K562 (cell line): ENCODE data around the gene SLC9A1. TPM values are rescaled to one million over a fixed set of nuclear protein-coding genes. Genes with fewer than 3 reads are reported as not detected.

Experiments
- CUX1 ChIP-seq: fragments of 200-800 bp; sonication (Bioruptor generic); IDR thresholded peaks from 2 replicates; pipeline ENCODE4 v1.6.1; 2016; ENCODE audit warnings: missing genetic modification characterization, missing compliant biosample characterization
- ETV6 ChIP-seq, 3 experiments: fragments of 150-350 bp in 1 of 3; sonication (generic) in 1 of 3; formaldehyde crosslinking in 1 of 3; IDR thresholded peaks; 2 replicates each; pipeline versions ENCODE4 v1.6.1 to v1.8.0; 2014 to 2022; ENCODE audit warnings: borderline replicate concordance in 2 of 3, low read depth in 2 of 3, antibody characterized with exemption in 1 of 3, low read length in 1 of 3, mild to moderate bottlenecking in 1 of 3, missing genetic modification reagents in 1 of 3
- NFRKB ChIP-seq: fragments of 450-650 bp; IDR thresholded peaks from 2 replicates; pipeline ENCODE4 v1.6.1; 2016; ENCODE audit warnings: low read depth
- SAP30 ChIP-seq: fragments of 200-600 bp; sonication (generic); IDR thresholded peaks from 2 replicates; pipeline ENCODE4 v1.6.1; 2012; ENCODE audit warnings: borderline replicate concordance, low read depth, mild to moderate bottlenecking, moderate library complexity, low read length, control low read depth, inconsistent platforms; ENCODE audit not compliant: insufficient read depth, poor library complexity, severe bottlenecking
- SP2 ChIP-seq: IDR thresholded peaks from 2 replicates; pipeline ENCODE4 v1.6.1; 2011; ENCODE audit warnings: mild to moderate bottlenecking, low read depth, low read length, moderate library complexity; ENCODE audit not compliant: poor library complexity, severe bottlenecking; ENCODE audit errors: extremely low read depth
- polyA plus RNA-seq, 8 experiments: library from polyadenylated mRNA; depleted of rRNA in 4 of 8; stranded (reverse) in 5 of 8; unstranded in 3 of 8; fragments of >200 nt; fragmentation: Nextera tagmentation in 2 of 8; fragmentation: Illumina TruSeq in 1 of 8; extraction: Ambion mirVana in 2 of 8; extraction: Trizol in 1 of 8; gene quantifications; 2 replicates each; pipeline versions ENCODE4 v1.2.1 to v1.2.3, GENCODE V29; 2011 to 2014; ENCODE audit warnings: inconsistent platforms in 1 of 8, missing spikeins in 1 of 8
- total RNA-seq, 7 experiments: library from RNA; depleted of rRNA in 6 of 7; stranded (reverse); fragments of >200 nt in 6 of 7; fragmentation: Illumina TruSeq in 2 of 7; extraction: Trizol in 2 of 7; gene quantifications; 2 replicates each; pipeline versions ENCODE4 v1.2.1 to v1.2.3, GENCODE V29; 2011 to 2021; ENCODE audit warnings: low replicate concordance in 1 of 7
- TF ChIP-seq, protein P1 (sequence below), 2 experiments: fragments of 450-650 bp; formaldehyde crosslinking in 1 of 2; IDR thresholded peaks; 2 replicates each; pipeline versions ENCODE4 v1.4.0 to v1.6.1; 2014 to 2020; ENCODE audit warnings: mild to moderate bottlenecking in 2 of 2, borderline replicate concordance in 1 of 2, low read depth in 1 of 2

Gene SLC9A1
- total and polyA plus RNA-seq, 9 of the 15 experiments (the other 6 are each of a cell fraction or from before 2014, with no cell fraction given), result 0.59 to 14.4 (median 2.0) TPM

DNA sequence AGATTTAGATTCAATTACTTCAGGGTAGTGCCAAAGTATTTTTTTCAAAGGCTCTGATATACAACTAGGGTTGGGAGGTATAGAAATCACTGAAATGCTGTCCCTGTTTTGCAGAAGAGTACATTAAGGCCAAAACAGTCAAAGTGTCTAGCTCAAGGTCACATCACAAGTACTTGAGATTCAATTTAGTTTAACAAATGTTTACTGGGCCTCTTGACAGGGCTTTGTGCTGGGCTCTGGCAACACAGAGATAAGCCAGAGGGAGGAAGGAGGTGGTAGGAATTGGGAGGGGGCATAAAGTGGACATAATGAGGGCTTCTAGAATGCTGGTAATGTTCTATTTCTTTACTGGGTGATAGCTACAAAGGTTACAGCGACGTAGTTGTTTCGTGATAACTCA is 2.3 kb upstream of the SLC9A1 start (continued):
- TF ChIP-seq, protein P1, sequence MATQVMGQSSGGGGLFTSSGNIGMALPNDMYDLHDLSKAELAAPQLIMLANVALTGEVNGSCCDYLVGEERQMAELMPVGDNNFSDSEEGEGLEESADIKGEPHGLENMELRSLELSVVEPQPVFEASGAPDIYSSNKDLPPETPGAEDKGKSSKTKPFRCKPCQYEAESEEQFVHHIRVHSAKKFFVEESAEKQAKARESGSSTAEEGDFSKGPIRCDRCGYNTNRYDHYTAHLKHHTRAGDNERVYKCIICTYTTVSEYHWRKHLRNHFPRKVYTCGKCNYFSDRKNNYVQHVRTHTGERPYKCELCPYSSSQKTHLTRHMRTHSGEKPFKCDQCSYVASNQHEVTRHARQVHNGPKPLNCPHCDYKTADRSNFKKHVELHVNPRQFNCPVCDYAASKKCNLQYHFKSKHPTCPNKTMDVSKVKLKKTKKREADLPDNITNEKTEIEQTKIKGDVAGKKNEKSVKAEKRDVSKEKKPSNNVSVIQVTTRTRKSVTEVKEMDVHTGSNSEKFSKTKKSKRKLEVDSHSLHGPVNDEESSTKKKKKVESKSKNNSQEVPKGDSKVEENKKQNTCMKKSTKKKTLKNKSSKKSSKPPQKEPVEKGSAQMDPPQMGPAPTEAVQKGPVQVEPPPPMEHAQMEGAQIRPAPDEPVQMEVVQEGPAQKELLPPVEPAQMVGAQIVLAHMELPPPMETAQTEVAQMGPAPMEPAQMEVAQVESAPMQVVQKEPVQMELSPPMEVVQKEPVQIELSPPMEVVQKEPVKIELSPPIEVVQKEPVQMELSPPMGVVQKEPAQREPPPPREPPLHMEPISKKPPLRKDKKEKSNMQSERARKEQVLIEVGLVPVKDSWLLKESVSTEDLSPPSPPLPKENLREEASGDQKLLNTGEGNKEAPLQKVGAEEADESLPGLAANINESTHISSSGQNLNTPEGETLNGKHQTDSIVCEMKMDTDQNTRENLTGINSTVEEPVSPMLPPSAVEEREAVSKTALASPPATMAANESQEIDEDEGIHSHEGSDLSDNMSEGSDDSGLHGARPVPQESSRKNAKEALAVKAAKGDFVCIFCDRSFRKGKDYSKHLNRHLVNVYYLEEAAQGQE (IDR thresholded peaks at IDR 0.05; ENCODE audit: borderline replicate concordance), result no peak
- TF ChIP-seq, protein P1 (CRISPR knock-in tag; IDR thresholded peaks at IDR 0.05; ENCODE audit: low read depth), result no peak
- TF ChIP-seq SP2 (no peak), SAP30 (no peak), ETV6 (IDR thresholded peaks at IDR 0.05; ENCODE audit: borderline replicate concordance in 1 of 2, low read depth in 2 of 2, low read length in 1 of 2) (no peak), ETV6 (CRISPR knock-in tag; IDR thresholded peaks at IDR 0.05; ENCODE audit: borderline replicate concordance) (no peak), CUX1 (CRISPR knock-in tag) (no peak), NFRKB (no peak)
